ENCODE measurements around the gene PDXDC1.
"Not testable (repeated sequence)": the region's sequence is repeated elsewhere in the genome, so short reads cannot be mapped to it uniquely, and the experiment has no call there.

Gene PDXDC1

DNA sequence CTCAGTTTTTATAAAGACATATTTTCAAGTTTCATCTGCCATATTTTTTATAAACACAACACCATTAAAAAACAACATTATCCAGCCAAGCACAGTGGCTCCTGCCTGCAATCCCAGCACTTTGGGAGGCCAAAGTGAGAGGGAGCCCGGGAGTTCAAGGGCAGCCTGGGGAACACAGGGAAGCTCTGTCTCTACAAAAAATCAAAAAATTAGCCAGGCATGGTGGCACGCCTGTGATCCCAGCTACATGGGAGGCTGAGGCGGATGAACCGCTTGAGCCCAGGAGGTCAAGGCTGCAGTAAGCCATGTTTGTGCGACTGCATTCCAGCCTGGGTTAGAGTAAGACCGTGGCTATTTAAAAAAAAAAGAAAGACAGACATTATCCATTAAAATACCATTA is 98.3 kb downstream of the PDXDC1 start:
- Histone ChIP-seq H3K27me3 (ENCODE audit: insufficient read depth, low read depth, severe bottlenecking) (no peaks in the 10 kb centered on the region), H3K9me3 (ENCODE audit: severe bottlenecking) (no peaks in the 10 kb centered on the region), H3K27ac (no peak overlapping the region), H3K36me3 (peaks cover 38% of the 10 kb centered on the region), H3K4me3 (ENCODE audit: low read depth, low read length) (no peak overlapping the region)
- DNase-seq = no peak
- TF ChIP-seq, protein P1, sequence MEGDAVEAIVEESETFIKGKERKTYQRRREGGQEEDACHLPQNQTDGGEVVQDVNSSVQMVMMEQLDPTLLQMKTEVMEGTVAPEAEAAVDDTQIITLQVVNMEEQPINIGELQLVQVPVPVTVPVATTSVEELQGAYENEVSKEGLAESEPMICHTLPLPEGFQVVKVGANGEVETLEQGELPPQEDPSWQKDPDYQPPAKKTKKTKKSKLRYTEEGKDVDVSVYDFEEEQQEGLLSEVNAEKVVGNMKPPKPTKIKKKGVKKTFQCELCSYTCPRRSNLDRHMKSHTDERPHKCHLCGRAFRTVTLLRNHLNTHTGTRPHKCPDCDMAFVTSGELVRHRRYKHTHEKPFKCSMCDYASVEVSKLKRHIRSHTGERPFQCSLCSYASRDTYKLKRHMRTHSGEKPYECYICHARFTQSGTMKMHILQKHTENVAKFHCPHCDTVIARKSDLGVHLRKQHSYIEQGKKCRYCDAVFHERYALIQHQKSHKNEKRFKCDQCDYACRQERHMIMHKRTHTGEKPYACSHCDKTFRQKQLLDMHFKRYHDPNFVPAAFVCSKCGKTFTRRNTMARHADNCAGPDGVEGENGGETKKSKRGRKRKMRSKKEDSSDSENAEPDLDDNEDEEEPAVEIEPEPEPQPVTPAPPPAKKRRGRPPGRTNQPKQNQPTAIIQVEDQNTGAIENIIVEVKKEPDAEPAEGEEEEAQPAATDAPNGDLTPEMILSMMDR (IDR thresholded peaks at IDR 0.05; ENCODE audit: low read depth, low read length) = no peak

DNA sequence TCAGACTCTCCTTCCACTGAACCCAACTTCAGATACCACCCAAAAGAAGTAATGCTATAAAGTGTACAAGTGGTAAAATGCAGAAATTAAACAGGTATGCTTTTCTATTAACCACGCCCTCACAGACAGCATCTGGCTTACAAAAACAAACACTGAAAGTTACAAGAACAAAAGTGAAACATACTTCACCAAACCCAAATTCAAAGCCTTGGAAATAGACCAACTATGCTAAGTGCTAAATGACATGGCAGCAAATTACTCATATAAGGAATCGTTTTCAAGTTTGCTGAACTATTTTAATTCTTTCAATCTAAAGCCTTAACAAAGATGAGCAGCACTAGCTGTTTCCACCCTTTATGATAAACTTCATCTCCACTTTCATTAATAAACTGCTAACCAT is 101.3 kb downstream of the PDXDC1 start:
- not testable (repeated sequence) for H3K4me3 ChIP-seq (ENCODE audit: low read depth, low read length); DNase-seq; H3K9me3 ChIP-seq (ENCODE audit: severe bottlenecking); H3K27ac ChIP-seq; H3K27me3 ChIP-seq (ENCODE audit: insufficient read depth, low read depth, severe bottlenecking)
- peaks cover 36% of the 10 kb centered on the region for H3K36me3 ChIP-seq

DNA sequence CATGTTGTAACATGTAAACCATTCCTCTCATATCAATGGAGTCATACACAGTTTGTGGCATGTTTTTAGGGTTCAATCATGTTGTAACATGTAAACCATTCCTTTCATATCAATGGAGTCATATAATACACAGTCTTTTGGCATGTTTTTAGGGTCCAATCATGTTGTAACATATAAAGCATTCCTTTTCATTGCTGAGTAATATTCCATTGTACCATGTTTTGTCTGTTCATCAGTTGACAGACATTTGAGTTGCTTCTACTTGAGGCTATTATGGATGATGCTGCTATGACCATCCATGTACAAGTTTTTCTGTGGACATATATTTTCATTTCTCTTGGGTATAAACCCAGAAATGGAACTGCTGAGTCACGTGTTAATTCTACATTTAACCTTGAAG is 106.1 kb downstream of the PDXDC1 start:
- H3K27me3 ChIP-seq (ENCODE audit: insufficient read depth, low read depth, severe bottlenecking); H3K27ac ChIP-seq; DNase-seq; H3K4me3 ChIP-seq (ENCODE audit: low read depth, low read length); H3K9me3 ChIP-seq (ENCODE audit: severe bottlenecking): not testable (repeated sequence)
- H3K36me3 ChIP-seq = peaks cover 12% of the 10 kb centered on the region

DNA sequence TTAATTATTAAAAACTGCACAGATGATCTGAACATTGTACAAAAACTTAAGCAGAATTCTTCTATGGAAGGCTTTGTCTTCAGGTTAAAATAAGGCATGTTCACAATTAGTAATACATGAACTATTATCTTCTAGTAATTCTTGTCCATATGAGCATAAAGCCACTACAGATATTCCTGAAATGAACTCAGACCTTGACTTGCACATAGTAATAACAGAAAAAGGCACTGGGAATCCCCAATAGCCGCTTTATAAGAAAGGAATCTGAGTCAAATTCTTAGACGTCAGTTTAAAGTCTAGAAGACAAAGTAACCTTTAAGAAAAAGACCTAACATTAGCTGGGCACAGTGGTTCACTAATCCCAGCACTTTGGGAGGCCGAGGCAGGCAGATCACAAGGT is 108.0 kb downstream of the PDXDC1 start:
- peaks cover 11% of the 10 kb centered on the region for H3K36me3 ChIP-seq
- H3K27ac ChIP-seq; H3K27me3 ChIP-seq (ENCODE audit: insufficient read depth, low read depth, severe bottlenecking); H3K9me3 ChIP-seq (ENCODE audit: severe bottlenecking); DNase-seq; H3K4me3 ChIP-seq (ENCODE audit: low read depth, low read length): not testable (repeated sequence)

DNA sequence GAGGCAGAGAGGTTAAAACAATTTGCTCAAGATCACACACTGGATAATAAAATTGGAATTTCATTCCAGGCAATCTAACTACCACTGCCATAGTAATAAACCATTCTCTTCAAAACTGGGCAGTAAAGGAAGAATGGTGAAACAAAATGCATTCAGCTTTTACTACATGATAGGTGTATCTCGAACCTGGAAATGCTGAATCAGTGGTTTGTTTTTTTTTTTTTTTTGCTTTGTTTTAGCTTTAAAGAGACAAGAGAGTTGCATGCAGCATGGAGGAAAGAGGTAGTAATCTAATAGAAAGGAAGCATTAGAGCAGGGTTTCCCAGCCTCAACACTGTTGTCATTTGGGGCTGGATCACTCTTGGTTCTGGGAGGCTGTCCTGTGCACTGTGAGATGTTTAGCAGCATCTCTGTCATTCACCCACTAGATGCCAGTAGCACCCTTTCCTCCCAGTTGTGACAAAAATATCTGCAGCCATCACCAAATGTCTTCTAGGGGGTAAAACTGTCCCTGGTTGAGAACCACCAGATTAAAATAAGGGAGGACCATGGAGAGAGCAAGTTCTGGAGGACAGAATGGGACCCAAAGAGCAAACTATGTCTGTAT is 115.9 kb downstream of the PDXDC1 start:
- not testable (repeated sequence) for H3K27me3 ChIP-seq (ENCODE audit: insufficient read depth, low read depth, severe bottlenecking); DNase-seq; H3K27ac ChIP-seq; H3K9me3 ChIP-seq (ENCODE audit: severe bottlenecking); H3K4me3 ChIP-seq (ENCODE audit: low read depth, low read length)
- H3K36me3 ChIP-seq = peaks cover 10% of the 10 kb centered on the region

DNA sequence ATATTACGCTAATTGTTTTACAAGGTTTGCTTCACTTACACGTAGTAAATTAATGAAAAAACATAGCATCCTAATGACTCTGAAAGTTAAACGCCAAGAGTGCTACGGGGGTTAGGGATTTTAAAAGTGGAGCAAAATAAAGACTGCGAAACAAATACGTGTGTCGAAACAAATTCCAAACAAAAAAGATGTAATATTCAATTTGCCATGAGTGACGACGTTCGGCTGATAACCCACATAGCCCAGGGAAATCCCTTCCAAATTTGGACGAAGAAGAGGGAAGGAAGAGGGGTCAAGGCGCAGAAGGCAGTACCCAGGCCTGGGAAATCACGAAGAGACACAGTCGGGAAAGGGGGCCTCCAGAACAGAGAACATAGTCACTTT is 118.7 kb downstream of the PDXDC1 start:
- H3K36me3 ChIP-seq; H3K27me3 ChIP-seq (ENCODE audit: insufficient read depth, low read depth, severe bottlenecking); DNase-seq; H3K27ac ChIP-seq; H3K9me3 ChIP-seq (ENCODE audit: severe bottlenecking): not testable (repeated sequence)
- H3K4me3 ChIP-seq (ENCODE audit: low read depth, low read length) = peak overlapping the region; percentile 58

DNA sequence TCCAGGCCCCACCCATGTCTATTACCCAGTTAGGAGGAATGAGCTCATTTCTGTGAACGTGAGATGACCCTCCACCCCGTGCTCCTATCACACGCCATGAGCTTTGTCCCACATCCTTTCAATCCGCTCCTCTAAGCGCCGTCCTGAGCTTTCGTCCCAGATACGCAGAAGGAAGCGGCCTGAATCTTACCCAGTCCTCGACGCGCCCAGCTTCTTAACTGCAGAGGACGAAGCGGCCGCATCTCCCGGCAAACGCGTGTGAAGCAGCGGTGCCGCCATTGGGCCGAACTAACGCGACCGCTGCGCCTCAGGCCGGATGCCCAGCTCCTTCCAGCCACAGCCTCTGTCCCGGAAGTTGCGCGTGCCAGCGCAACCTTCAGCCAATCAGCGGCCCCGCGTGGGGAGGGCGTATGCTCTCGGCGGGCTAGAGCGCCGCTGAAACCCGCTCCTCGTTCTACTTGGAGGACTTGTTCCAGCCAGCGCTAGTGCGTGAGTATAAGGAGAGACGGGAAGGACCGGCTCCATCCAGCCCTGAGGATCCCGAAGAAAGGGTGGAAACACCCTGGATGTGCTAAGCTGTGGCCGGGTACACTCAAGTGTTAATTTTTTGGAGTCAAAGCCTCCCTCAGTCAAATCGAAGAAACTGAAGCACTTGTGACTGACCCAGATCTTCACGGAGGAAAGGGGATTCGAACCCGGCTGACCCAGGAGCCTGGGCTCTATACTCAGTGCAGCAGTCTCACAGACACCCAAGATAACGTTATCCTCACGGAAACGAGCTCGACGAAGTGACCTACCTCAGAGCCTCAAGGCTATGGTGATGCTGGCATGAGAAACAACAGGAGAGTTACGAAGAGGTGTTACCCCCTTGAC is 119.4 kb downstream of the PDXDC1 start, which contains the start of gene RRN3:
Gene RRN3 (minus strand): TSS at position 318 of the 873 bp plus-strand sequence. CDS start 39 bp downstream, at position 279.
- H3K4me3 ChIP-seq (ENCODE audit: low read depth, low read length) = peak within 1 kb of the TSS; percentile 58
- peak; percentile 94 for DNase-seq
- peak within 1 kb of the TSS; percentile 73 for H3K27ac ChIP-seq
- not testable (repeated sequence) for H3K36me3 ChIP-seq; H3K9me3 ChIP-seq (ENCODE audit: severe bottlenecking); H3K27me3 ChIP-seq (ENCODE audit: insufficient read depth, low read depth, severe bottlenecking)

DNA sequence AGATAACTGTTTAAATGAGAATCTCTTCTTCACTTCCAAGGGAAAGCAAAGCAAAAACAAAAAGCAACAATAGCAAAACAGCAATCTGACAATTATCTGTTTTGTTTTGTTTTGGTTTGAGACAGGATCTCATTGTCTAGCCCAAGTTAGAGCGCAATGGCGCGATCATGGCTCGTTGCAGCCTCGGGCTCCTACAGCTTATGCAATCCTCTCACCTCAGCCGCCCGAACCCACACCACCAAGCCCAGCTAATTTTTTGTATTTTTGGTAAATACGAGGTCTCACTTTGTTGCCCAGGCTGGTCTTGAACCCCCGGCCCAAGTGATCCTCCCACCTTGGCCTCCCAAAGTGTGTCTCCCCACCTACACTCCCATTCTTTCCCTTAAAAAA is 121.8 kb downstream of the PDXDC1 start:
- DNase-seq; H3K4me3 ChIP-seq (ENCODE audit: low read depth, low read length); H3K9me3 ChIP-seq (ENCODE audit: severe bottlenecking); H3K36me3 ChIP-seq; H3K27me3 ChIP-seq (ENCODE audit: insufficient read depth, low read depth, severe bottlenecking); H3K27ac ChIP-seq: not testable (repeated sequence)

DNA sequence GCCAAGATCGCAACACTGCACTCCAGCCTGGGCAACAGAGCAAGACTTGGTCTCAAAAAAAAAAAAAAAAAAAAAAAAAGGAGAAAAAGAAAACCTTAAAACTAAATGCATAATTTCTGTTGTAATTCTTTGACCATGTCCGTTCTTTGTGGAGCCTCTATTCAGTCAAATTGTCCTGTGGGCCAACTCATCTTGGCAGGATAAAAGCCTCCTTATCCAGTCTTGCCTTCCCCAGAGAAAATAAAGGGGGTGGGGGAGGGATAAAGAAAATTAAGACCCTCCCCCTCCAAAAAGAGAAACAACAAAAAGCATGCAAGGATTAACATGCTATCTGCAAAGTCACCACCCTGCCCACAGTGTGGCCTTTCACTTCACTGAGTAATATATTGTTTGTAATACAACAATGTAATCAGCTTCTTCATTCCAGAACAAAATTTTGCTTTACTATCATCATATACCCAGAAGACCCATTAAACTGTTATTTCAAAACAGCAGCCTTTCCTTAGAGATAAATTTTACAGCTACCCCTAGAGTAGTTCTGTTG is 124.6 kb downstream of the PDXDC1 start:
- not testable (repeated sequence) for H3K4me3 ChIP-seq (ENCODE audit: low read depth, low read length); H3K27me3 ChIP-seq (ENCODE audit: insufficient read depth, low read depth, severe bottlenecking); DNase-seq; H3K36me3 ChIP-seq; H3K9me3 ChIP-seq (ENCODE audit: severe bottlenecking); H3K27ac ChIP-seq

DNA sequence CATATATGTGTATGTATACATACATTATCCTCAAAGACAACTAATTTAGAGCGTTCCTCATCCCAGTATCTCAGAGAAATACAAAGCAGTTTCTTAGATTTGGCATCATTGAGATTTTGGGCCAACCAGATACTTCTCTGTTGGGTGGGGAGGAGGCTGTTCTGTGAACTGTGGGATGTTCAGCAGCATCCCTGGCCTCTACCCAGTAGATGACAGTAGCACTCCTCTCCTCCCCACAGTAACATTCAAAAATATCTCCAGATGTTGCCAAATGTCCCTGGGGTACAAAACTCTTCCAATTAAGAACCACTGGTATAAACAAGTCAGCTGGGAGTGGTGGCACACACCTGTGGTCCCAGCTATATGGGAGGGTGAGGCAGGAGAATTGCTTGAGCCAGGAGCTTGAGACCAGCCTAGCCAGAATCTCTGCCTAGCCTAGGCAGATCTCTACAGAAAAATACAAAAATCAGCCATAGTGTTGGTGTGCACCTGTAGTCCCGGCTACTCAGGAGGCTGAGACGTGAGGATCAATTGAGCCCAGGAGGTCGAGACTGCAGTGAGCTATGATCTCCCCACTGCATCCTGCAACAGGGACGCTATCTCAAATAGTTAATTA is 125.7 kb downstream of the PDXDC1 start:
- not testable (repeated sequence) for H3K36me3 ChIP-seq; DNase-seq; H3K27ac ChIP-seq; H3K27me3 ChIP-seq (ENCODE audit: insufficient read depth, low read depth, severe bottlenecking); H3K4me3 ChIP-seq (ENCODE audit: low read depth, low read length); H3K9me3 ChIP-seq (ENCODE audit: severe bottlenecking)

DNA sequence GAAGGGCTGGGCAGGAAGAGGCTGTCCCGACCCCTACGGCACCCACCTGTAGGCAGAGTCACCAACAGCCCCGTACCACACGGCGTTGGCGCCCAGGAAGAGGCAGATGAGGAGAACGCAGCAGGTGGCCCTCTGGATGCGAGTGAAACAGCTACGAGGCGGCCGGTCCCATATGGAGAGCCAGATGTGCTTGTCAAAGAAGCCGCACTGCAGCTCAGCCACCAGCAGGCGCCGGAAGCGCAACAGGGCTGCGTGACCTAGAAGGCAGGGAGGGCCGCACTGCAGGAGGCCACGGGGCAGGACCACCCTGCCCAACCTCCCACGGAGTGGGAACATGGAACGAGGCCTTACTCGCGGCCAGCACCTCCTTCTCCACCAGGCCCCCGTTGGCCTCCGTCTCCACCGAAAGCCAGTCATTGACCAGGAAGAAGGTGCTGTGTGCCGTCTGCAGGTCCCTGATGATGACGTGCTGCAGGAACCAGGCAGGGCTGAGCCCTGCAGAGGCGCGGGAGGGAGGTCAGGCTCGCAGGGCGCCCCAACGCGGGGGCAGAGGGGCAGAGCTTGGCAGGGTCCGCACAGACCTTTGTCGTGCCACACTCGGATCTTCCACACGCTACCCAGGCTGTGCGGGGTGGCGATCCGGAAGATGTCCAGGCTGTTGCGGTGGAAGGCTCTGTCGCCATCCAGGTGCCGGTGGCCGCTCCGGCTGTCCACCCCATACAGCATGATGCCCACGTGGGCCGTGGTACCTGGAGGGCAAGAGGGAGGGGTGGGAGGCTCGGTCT is 153.0 kb downstream of the PDXDC1 start:
- DNase-seq; H3K27ac ChIP-seq; H3K9me3 ChIP-seq (ENCODE audit: severe bottlenecking); H3K36me3 ChIP-seq; H3K27me3 ChIP-seq (ENCODE audit: insufficient read depth, low read depth, severe bottlenecking); H3K4me3 ChIP-seq (ENCODE audit: low read depth, low read length): not testable (repeated sequence)

DNA sequence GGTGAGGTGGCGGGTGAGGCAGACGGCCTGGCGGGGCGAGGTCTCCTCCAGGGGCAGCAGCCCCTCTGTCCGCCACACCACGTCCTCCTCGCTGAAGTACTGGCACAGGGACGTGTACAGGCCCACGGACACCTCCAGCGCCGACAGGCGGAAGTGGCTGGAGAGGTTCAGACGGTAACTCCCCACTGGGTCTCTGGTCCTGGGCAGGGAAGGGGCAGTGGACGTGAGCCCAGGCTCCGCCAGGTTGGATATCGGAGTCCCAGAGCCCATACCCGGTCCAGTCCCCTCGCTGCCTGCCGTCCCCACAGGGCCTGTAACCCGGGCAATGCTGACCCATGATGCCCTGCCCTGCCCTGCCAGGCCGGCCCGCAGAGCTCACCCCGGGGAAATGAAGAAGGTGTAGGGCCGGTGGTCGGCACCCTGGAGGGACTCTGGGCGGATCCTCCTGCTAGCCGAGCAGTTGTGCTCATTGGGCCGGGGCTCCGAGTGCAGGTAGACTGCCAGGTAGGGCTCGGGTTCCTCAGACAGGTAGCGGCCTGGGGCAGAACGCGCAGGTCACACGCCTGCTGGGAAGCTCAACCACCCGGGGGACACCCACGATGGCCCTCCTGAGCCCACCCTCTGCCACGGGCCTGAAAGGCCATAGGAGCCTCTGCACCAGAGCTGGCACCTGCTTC is 155.6 kb downstream of the PDXDC1 start:
- not testable (repeated sequence) for H3K27me3 ChIP-seq (ENCODE audit: insufficient read depth, low read depth, severe bottlenecking); DNase-seq; H3K9me3 ChIP-seq (ENCODE audit: severe bottlenecking); H3K27ac ChIP-seq; H3K4me3 ChIP-seq (ENCODE audit: low read depth, low read length); H3K36me3 ChIP-seq
